GM13976 (cell line): ENCODE results near the gene DCLK1.
"Not testable (repeated sequence)": the region's sequence is repeated elsewhere in the genome, so short reads cannot be mapped to it uniquely, and the experiment has no call there.

Source experiments
- DNase-seq: peaks from one replicate; pipeline ENCODE4 v3.0.0; 2012; ENCODE audit warnings: low spot score
- in situ Hi-C: fragments of 300-500 bp; cut with MboI; formaldehyde crosslinking; loops from one replicate; pipeline ENCODE4 v1.12.0; 2022; ENCODE audit warnings: low sequenced_read_pairs, mixed read lengths, inconsistent platforms; ENCODE audit not compliant: unreplicated experiment
- TF ChIP-seq, protein P1 (sequence below): IDR thresholded peaks from 2 replicates; pipeline ENCODE4 v1.5.1; 2012; ENCODE audit warnings: borderline replicate concordance, mild to moderate bottlenecking; ENCODE audit not compliant: insufficient read depth; ENCODE audit errors: extremely low read depth, missing control alignments, control extremely low read depth

DCLK1 gene

DNA sequence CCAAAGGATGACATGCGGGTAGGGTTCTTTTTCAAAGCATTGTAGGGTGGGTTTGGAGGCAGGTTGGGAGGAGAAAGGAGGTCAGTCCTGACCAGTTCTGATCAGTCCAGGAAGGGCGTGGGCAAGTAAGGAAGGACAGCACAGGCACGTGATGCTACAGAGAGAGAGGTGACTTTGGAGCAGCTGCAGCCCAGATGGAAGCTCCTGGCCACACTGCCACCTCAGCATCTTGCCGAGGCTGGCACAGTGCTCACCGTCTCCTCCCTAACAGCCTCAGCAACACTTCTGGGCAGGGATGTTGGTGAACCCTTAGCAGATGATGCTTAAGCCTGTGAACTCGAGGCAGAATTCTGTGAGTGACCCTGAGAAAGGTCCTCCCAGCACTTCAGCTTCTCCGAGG is 155.1 kb downstream of the DCLK1 start:
- TF ChIP-seq, protein P1, sequence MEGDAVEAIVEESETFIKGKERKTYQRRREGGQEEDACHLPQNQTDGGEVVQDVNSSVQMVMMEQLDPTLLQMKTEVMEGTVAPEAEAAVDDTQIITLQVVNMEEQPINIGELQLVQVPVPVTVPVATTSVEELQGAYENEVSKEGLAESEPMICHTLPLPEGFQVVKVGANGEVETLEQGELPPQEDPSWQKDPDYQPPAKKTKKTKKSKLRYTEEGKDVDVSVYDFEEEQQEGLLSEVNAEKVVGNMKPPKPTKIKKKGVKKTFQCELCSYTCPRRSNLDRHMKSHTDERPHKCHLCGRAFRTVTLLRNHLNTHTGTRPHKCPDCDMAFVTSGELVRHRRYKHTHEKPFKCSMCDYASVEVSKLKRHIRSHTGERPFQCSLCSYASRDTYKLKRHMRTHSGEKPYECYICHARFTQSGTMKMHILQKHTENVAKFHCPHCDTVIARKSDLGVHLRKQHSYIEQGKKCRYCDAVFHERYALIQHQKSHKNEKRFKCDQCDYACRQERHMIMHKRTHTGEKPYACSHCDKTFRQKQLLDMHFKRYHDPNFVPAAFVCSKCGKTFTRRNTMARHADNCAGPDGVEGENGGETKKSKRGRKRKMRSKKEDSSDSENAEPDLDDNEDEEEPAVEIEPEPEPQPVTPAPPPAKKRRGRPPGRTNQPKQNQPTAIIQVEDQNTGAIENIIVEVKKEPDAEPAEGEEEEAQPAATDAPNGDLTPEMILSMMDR, result no peak
- in situ Hi-C loops, result loop anchor here (10.0 kb wide), 1 partner anchor 299 kb away; no protein-coding TSS in a partner anchor
- no peak for DNase-seq

DNA sequence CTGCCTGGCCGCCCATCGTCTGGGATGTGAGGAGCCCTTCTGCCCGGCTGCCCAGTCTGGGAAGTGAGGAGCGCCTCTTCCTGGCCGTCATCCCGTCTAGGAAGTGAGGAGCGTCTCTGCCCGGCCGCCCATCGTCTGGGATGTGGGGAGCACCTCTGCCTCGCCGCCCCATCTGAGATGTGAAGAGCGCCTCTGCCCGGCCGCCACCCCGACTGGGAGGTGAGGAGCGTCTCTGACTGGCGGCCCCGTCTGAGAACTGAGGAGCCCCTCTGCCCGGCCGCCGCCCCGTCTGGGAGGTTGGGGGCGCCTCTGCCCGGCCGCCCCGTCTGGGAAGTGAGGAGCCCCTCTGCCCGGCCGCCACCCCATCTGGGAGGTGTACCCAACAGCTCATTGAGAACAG is 164.2 kb downstream of the DCLK1 start:
- DNase-seq, in situ Hi-C loops: not testable (repeated sequence)

DNA sequence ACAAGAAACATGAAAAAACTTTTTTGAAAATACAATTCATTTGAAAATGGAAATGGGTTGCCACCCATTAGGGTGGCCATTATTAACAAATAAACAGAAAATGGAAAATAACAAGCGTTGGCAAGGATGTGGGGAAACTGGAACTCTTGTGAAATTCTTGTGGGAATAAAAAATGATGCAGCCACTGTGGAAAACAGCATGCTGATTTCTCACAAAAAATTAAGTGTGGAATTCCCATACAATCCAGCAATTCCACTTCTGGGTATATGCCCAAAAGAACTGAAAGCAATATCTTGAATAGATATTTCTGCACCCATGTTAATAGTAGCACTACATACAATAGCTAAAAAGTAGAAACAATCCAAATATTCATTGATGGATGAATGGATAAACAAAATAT is 165.2 kb downstream of the DCLK1 start:
- no peak for DNase-seq
- TF ChIP-seq, protein P1, result no peak
- in situ Hi-C loops, result no loop called here

DNA sequence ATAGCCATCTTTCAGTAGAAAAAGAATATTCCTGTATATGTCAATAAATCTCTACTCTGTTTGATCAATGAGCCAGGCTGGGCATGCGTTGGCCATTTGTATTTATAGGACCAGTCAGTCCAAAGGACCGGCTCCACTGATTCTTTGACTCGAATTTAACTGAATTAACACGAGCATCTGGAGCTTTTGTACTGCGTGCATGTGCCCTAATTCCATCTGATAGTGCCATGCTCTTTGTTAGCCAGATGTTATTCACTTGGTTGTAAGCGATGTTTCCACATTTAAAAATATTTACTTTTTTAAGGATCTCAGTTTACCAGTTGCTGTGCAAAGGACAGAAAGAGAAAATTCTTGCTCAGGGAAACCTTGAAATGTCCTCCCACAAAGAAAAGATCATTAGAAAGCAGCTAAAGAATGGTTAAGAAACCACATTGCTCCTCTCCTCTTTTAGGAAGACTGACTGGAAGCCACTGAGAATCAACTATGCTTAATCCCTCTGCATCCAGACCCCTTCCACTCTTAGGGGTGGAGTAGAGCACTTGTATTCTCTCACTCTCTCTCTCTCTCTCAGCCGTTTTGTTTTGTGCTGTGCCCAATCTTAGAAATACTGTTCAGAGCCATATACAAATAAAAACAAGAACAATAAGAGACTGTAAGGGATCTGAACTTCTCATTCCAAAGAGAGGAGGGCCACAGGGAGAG is 165.8 kb downstream of the DCLK1 start:
- TF ChIP-seq, protein P1, result no peak
- in situ Hi-C loops, result no loop called here
- DNase-seq, result no peak

DNA sequence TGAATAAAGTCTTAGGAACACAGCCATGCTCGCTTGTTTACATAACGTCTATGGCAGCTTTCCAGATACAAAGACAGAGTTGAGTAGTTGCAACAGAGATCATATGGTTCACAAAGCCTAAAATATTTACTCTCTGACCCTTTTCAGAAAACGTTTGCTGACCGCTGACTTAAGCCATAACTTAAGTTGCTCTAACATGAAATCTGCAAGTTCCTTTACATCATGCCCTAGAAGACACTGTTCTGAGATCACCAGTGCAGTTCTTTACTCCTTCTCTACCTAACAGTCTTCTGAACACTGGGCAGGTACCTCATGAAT is 166.4 kb downstream of the DCLK1 start:
- in situ Hi-C loops, result no loop called here
- DNase-seq, result no peak
- TF ChIP-seq, protein P1, result no peak

DNA sequence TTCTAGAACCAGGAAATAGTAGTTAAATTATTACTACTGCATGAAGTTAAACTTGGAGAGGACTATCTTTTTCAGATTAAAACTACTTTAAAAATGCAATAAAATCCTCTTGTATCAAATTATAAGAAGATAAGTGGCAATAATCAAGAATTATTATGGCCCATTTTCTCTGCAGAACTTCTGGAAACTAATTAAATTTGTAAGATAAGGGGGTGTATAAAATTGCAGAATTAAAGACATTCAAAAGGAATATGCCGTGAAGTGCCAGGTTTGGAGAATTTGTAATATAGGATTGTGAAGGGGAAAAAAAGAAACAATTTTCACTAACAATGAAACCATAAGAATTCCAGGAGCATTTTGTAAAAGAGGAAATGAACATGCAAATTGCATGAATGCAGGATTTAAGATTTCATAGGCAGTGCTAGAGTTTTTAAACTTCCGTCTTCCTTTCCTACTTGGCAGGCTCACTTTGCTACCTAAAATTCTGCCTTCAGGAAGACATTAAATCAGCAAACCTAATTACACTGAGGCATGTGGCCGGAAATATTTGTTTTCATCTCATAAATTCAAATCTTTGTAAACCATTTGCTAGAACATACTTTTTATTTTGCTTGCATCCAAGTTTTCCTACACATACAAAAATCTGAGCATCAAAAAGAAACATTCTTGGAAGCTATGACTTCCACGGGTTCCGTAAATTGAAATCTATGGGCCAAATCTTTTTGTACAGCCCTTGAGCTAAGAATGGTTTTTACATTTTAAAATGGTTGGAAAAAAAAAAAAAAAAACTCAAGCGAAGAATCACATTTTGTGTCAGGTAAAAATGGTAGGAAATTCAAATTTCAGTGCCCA is 166.9 kb downstream of the DCLK1 start:
- TF ChIP-seq, protein P1, result no peak
- in situ Hi-C loops, result no loop called here
- DNase-seq, result no peak
